ENCODE results near the gene LDHA. TPM values are rescaled to one million over a fixed set of nuclear protein-coding genes. Genes with fewer than 3 reads are reported as not detected.
A peak's percentile ranks its signal among the peaks of the same experiment; 100 is the strongest.
"Not testable (repeated sequence)": the region's sequence is repeated elsewhere in the genome, so short reads cannot be mapped to it uniquely, and the experiment has no call there.

Gene LDHA
- total and polyA plus RNA-seq, 4 donors = 261 to 391 (median 326) TPM

DNA sequence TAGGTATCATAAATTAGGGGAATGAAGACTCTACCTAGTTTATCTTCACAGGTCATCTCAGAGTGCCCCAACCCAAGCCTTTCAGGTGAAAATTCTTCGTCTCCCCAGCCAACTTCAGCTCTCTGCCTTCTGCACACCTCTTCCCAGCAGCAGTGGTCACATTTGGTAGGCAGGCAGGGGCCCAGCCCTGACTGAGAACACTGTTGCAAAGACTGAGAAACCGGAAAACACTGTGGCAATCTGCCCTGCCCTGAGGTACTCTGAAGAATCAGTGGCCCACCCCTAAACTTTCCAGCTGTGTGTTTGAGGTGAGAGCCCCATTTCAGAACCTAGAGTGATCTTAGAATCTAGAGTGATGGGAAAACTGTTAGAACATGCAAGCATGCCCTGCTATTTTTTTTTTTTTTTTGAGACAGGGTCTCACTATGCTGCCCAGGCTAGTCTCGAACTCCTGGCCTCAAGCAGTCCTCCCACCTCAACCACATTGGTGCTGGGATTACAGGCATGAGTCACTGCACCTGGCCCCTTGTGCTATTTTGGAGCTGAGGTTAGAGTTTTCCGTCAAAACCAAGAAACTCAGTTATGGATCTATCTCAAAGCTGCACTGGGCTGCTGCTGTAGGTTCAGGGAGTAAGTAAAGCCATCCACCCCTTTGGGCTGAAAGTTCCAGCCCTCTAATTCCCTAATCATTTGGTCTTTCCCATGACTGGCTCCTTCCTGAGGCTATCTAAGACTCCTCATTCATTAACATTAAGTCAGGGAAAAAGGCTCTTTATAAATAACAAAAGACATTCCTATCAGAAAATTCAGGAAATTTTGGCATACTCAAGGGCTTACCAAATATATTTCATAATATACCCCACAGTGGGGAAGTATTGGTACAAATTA is 1.7 kb upstream of the LDHA start:
- no peak for DNase-seq (ENCODE audit: low read depth in 4 of 6, low spot score in 6 of 6)
- Histone ChIP-seq H3K4me1 (ENCODE audit: control insufficient read depth, insufficient read depth, low read length) (peaks cover 21% of the 10 kb centered on the region), H3K27ac (ENCODE audit: low read depth, low read length) (no peak overlapping the region), H3K27me3 (ENCODE audit: control insufficient read depth, insufficient read depth, low read length) (no peaks in the 10 kb centered on the region), H3K9me3 (ENCODE audit: control insufficient read depth, insufficient read depth, low read length) (no peaks in the 10 kb centered on the region), H3K36me3 (ENCODE audit: control insufficient read depth, insufficient read depth, low read length) (peaks cover 4% of the 10 kb centered on the region), H3K4me3 (ENCODE audit: low read depth, low read length) (no peak overlapping the region)
- WGBS (ENCODE audit: insufficient coverage) = 75% methylated on average over 2 of the region's 4 CpGs

- peak overlapping the region; percentile 96 for H3K27ac ChIP-seq (ENCODE audit: low read depth, low read length)
- H3K4me1 ChIP-seq (ENCODE audit: control insufficient read depth, insufficient read depth, low read length) = peaks cover 21% of the 10 kb centered on the region
- no peaks in the 10 kb centered on the region for H3K27me3 ChIP-seq (ENCODE audit: control insufficient read depth, insufficient read depth, low read length)
- 84% methylated on average over 18 of the region's 22 CpGs for WGBS (ENCODE audit: insufficient coverage)
- DNase-seq (ENCODE audit: low read depth in 4 of 6, low spot score in 6 of 6) = no peak
- H3K9me3 ChIP-seq (ENCODE audit: control insufficient read depth, insufficient read depth, low read length) = no peaks in the 10 kb centered on the region
- peaks cover 10% of the 10 kb centered on the region for H3K36me3 ChIP-seq (ENCODE audit: control insufficient read depth, insufficient read depth, low read length)
- H3K4me3 ChIP-seq (ENCODE audit: low read depth, low read length) = peak overlapping the region; percentile 84
Observed at GRCh38 chr11:18393581-18394274, 635 bp upstream of the LDHA start.

GRCh38 chr11:18394928-18395734 is 768 bp downstream of the LDHA start:
- WGBS (ENCODE audit: insufficient coverage) = 2% methylated on average over 28 of the region's 36 CpGs
- H3K4me3 ChIP-seq (ENCODE audit: low read depth, low read length) = peak overlapping the region; percentile 84

DNA sequence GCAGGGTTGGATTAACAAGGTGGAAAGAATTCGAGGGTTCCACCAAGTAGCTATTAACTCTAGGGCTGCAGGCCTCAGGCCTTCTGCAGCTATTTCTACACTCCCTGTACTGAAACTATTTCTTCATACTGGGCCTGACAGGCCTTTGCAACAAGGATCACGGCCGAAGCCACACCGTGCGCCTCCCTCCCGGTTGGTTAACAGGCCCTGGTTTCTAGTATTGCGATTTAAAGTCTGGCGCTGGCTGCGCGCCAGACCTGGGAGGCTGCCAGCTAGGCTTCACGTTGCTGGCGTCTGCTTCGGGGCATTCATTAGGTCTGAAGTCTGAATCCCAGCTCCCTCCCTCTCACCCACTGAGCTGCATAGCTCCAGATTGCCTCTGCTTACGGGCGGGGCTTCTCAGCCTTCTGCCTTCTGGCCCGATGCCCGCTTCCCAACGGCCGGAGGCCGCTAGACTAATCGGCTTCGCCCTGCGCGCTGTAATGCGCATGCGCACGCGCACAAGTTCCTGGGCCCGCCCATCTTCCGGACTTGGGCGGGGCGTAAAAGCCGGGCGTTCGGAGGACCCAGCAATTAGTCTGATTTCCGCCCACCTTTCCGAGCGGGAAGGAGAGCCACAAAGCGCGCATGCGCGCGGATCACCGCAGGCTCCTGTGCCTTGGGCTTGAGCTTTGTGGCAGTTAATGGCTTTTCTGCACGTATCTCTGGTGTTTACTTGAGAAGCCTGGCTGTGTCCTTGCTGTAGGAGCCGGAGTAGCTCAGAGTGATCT is 1.6 kb downstream of the LDHA start:
- Histone ChIP-seq H3K36me3 (ENCODE audit: control insufficient read depth, insufficient read depth, low read length) (peaks cover 22% of the 10 kb centered on the region), H3K27me3 (ENCODE audit: control insufficient read depth, insufficient read depth, low read length) (no peaks in the 10 kb centered on the region), H3K4me3 (ENCODE audit: low read depth, low read length) (peak overlapping the region; percentile 84), H3K27ac (ENCODE audit: low read depth, low read length) (peak overlapping the region; percentile 96), H3K9me3 (ENCODE audit: control insufficient read depth, insufficient read depth, low read length) (no peaks in the 10 kb centered on the region), H3K4me1 (ENCODE audit: control insufficient read depth, insufficient read depth, low read length) (peaks cover 21% of the 10 kb centered on the region)
- peak; percentile 94 to 100 (median 97) for DNase-seq (ENCODE audit: low read depth in 4 of 6, low spot score in 6 of 6)
- under 1% methylated on average over 46 of the region's 46 CpGs for WGBS (ENCODE audit: insufficient coverage)

More at GRCh38 chr11:18394928-18395734, 768 bp downstream of the LDHA start:
- peak in 3 of 6 donors; percentile 31 to 60 (median 59) for DNase-seq (ENCODE audit: low read depth in 4 of 6, low spot score in 6 of 6)
- H3K4me1 ChIP-seq (ENCODE audit: control insufficient read depth, insufficient read depth, low read length) = peaks cover 21% of the 10 kb centered on the region
- no peaks in the 10 kb centered on the region for H3K27me3 ChIP-seq (ENCODE audit: control insufficient read depth, insufficient read depth, low read length)
- peaks cover 20% of the 10 kb centered on the region for H3K36me3 ChIP-seq (ENCODE audit: control insufficient read depth, insufficient read depth, low read length)
- no peaks in the 10 kb centered on the region for H3K9me3 ChIP-seq (ENCODE audit: control insufficient read depth, insufficient read depth, low read length)
- H3K27ac ChIP-seq (ENCODE audit: low read depth, low read length) = peak overlapping the region; percentile 96

DNA sequence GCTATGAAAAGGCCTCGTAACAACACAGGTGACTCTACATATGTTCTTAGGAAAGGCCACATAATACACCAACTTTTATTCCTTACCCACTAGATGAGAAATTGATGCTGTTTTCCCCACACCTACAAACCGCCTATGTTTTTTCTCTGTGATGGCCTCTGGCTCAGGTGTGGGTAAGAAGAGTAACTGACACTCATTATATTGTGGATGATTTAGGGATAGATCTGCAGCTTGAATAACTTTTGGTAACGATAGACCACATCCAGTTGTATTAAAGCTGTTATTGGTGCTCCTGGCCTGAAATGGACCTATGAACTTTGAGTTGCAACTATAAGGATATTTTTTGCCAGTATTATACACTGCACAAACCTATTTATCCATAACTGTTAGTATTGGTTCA is 3.6 kb downstream of the LDHA start:
- WGBS (ENCODE audit: insufficient coverage) = no CpG with 5 or more reads among the region's 3 CpGs
- no peak overlapping the region for H3K4me3 ChIP-seq (ENCODE audit: low read depth, low read length)
- H3K36me3 ChIP-seq (ENCODE audit: control insufficient read depth, insufficient read depth, low read length) = peaks cover 38% of the 10 kb centered on the region
- no peak overlapping the region for H3K27ac ChIP-seq (ENCODE audit: low read depth, low read length)
- no peaks in the 10 kb centered on the region for H3K27me3 ChIP-seq (ENCODE audit: control insufficient read depth, insufficient read depth, low read length)
- DNase-seq (ENCODE audit: low read depth in 4 of 6, low spot score in 6 of 6) = no peak
- H3K4me1 ChIP-seq (ENCODE audit: control insufficient read depth, insufficient read depth, low read length) = peaks cover 21% of the 10 kb centered on the region
- no peaks in the 10 kb centered on the region for H3K9me3 ChIP-seq (ENCODE audit: control insufficient read depth, insufficient read depth, low read length)

- not testable (repeated sequence) for H3K4me1 ChIP-seq (ENCODE audit: control insufficient read depth, insufficient read depth, low read length); H3K4me3 ChIP-seq (ENCODE audit: low read depth, low read length); H3K9me3 ChIP-seq (ENCODE audit: control insufficient read depth, insufficient read depth, low read length); DNase-seq (ENCODE audit: low read depth in 4 of 6, low spot score in 6 of 6); H3K27me3 ChIP-seq (ENCODE audit: control insufficient read depth, insufficient read depth, low read length); H3K27ac ChIP-seq (ENCODE audit: low read depth, low read length)
- 100% methylated on average over 2 of the region's 9 CpGs for WGBS (ENCODE audit: insufficient coverage)
- peaks cover 55% of the 10 kb centered on the region for H3K36me3 ChIP-seq (ENCODE audit: control insufficient read depth, insufficient read depth, low read length)
Observed at GRCh38 chr11:18401077-18401476, 6.7 kb downstream of the LDHA start.

DNA sequence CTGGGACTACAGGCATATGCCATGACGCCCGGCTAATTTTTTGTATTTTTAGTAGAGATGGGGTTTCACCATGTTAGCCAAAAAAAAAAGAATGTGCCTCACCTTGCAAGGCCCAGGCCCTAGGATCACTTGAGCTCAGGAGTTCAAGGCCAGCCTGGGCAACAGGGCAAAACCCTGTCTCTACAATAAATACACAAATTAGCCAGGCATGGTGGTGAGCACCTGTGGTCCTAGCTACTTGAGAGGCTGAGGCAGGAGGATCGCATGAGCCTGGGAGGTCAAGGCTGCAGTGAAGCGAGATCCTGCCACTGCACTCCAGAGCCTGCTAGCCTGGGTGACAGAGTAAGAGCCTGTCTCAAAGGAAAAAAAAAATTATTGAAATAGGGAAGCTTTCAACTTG is 9.7 kb downstream of the LDHA start:
- peaks cover 59% of the 10 kb centered on the region for H3K36me3 ChIP-seq (ENCODE audit: control insufficient read depth, insufficient read depth, low read length)
- H3K4me1 ChIP-seq (ENCODE audit: control insufficient read depth, insufficient read depth, low read length) = no peaks in the 10 kb centered on the region
- WGBS (ENCODE audit: insufficient coverage) = 100% methylated on average over 2 of the region's 4 CpGs
- H3K27me3 ChIP-seq (ENCODE audit: control insufficient read depth, insufficient read depth, low read length) = no peaks in the 10 kb centered on the region
- H3K4me3 ChIP-seq (ENCODE audit: low read depth, low read length) = no peak overlapping the region
- no peak for DNase-seq (ENCODE audit: low read depth in 4 of 6, low spot score in 6 of 6)
- no peaks in the 10 kb centered on the region for H3K9me3 ChIP-seq (ENCODE audit: control insufficient read depth, insufficient read depth, low read length)
- no peak overlapping the region for H3K27ac ChIP-seq (ENCODE audit: low read depth, low read length)

- DNase-seq (ENCODE audit: low read depth in 4 of 6, low spot score in 6 of 6); H3K27ac ChIP-seq (ENCODE audit: low read depth, low read length); H3K9me3 ChIP-seq (ENCODE audit: control insufficient read depth, insufficient read depth, low read length); H3K4me3 ChIP-seq (ENCODE audit: low read depth, low read length); H3K4me1 ChIP-seq (ENCODE audit: control insufficient read depth, insufficient read depth, low read length); H3K27me3 ChIP-seq (ENCODE audit: control insufficient read depth, insufficient read depth, low read length): not testable (repeated sequence)
- peaks cover 37% of the 10 kb centered on the region for H3K36me3 ChIP-seq (ENCODE audit: control insufficient read depth, insufficient read depth, low read length)
- WGBS (ENCODE audit: insufficient coverage) = no CpG with 5 or more reads among the region's 3 CpGs
Observed at GRCh38 chr11:18407400-18407799, 13.0 kb downstream of the LDHA start.
